ENCODE measurements around the gene PLCG1. TPM values are rescaled to one million over a fixed set of nuclear protein-coding genes. Genes with fewer than 3 reads are reported as not detected.

Gene PLCG1
- total RNA-seq, 1 experiment from 2014 or later: 45.6 TPM

GRCh38 chr20:41214666-41215065 lies 77.3 kb downstream of the PLCG1 start:
- Histone ChIP-seq H3K36me3 (ENCODE audit: control insufficient read depth in 1 of 2, insufficient read depth in 2 of 2, low read length in 2 of 2) (no peaks in the 10 kb centered on the region), H3K4me3 (replicated peaks in 1 of 2; ENCODE audit: low read depth in 1 of 2, low read length in 2 of 2) (no peak overlapping the region), H4K20me1 (ENCODE audit: insufficient read depth) (no peaks in the 10 kb centered on the region), H3K79me2 (ENCODE audit: insufficient read depth, low read length) (no peaks in the 10 kb centered on the region), H3K9ac (ENCODE audit: low read length) (no peak overlapping the region), H3K4me1 (ENCODE audit: control insufficient read depth in 1 of 2, insufficient read depth in 2 of 2, low read length in 2 of 2) (peaks cover 8 to 9% of the 10 kb centered on the region in 2 experiments), H3K27ac (ENCODE audit: low read depth, low read length) (no peak overlapping the region), H3K9me3 (ENCODE audit: control insufficient read depth in 1 of 2, insufficient read depth in 1 of 2, low read depth in 1 of 2, low read length in 2 of 2) (no peaks in the 10 kb centered on the region), H3K4me2 (ENCODE audit: low read length) (no peak overlapping the region), H3K9me2 (ENCODE audit: insufficient read depth) (no peaks in the 10 kb centered on the region), H3K27me3 (ENCODE audit: insufficient read depth, low read length) (no peaks in the 10 kb centered on the region), H2AFZ (ENCODE audit: low read depth, low read length, poor library complexity, severe bottlenecking) (no peak overlapping the region)
- ATAC-seq: no peak
- ChIA-PET CTCF (no interaction called here), POLR2A (no interaction called here), RAD21 (ENCODE audit: low non-redundant PET in 1 of 2, low total read pairs in 2 of 2, uncharacterized antibody in 2 of 2, unreplicated experiment in 2 of 2) (no interaction called here)
- no peak for TF ChIP-seq SRF (IDR thresholded peaks at IDR 0.05; ENCODE audit: low read depth)
- DNase-seq (ENCODE audit: low read depth, low spot score): no peak
- no TSS peak for BruUV-seq (replicated peaks)
- intact Hi-C loops (cut with micrococcal nuclease): no loop called here

- Histone ChIP-seq H3K4me1 (ENCODE audit: control insufficient read depth in 1 of 2, insufficient read depth in 2 of 2, low read length in 2 of 2) (peaks cover 8 to 9% of the 10 kb centered on the region in 2 experiments), H2AFZ (ENCODE audit: low read depth, low read length, poor library complexity, severe bottlenecking) (no peak overlapping the region), H3K79me2 (ENCODE audit: insufficient read depth, low read length) (no peaks in the 10 kb centered on the region), H4K20me1 (ENCODE audit: insufficient read depth) (no peaks in the 10 kb centered on the region), H3K36me3 (ENCODE audit: control insufficient read depth in 1 of 2, insufficient read depth in 2 of 2, low read length in 2 of 2) (no peaks in the 10 kb centered on the region), H3K9ac (ENCODE audit: low read length) (no peak overlapping the region), H3K27me3 (ENCODE audit: insufficient read depth, low read length) (no peaks in the 10 kb centered on the region), H3K4me3 (replicated peaks in 1 of 2; ENCODE audit: low read depth in 1 of 2, low read length in 2 of 2) (no peak overlapping the region), H3K4me2 (ENCODE audit: low read length) (no peak overlapping the region), H3K27ac (ENCODE audit: low read depth, low read length) (no peak overlapping the region), H3K9me2 (ENCODE audit: insufficient read depth) (no peaks in the 10 kb centered on the region), H3K9me3 (ENCODE audit: control insufficient read depth in 1 of 2, insufficient read depth in 1 of 2, low read depth in 1 of 2, low read length in 2 of 2) (no peaks in the 10 kb centered on the region)
- CTCF ChIA-PET: interaction anchor here (2.1 kb wide), 1 partner anchor 15 kb away, joined by 10 read pairs; no protein-coding TSS in a partner anchor
- RAD21 ChIA-PET (ENCODE audit: low non-redundant PET in 1 of 2, low total read pairs in 2 of 2, uncharacterized antibody in 2 of 2, unreplicated experiment in 2 of 2): no interaction called here
- intact Hi-C loops (cut with micrococcal nuclease): no loop called here
- BruUV-seq (replicated peaks): no TSS peak
- DNase-seq (ENCODE audit: low read depth, low spot score) (no peak), ATAC-seq (no peak)
- POLR2A ChIA-PET: no interaction called here
- TF ChIP-seq FOSL1 (IDR thresholded peaks at IDR 0.05; ENCODE audit: low read depth) (no peak), CEBPB (IDR thresholded peaks at IDR 0.05; ENCODE audit: low read depth) (no peak), ZBTB33 (IDR thresholded peaks at IDR 0.05; ENCODE audit: extremely low read depth, insufficient replicate concordance, low read length) (no peak), ZNF274 (IDR thresholded peaks at IDR 0.05; ENCODE audit: low read depth, low read length) (no peak), MAX (IDR thresholded peaks at IDR 0.05) (no peak), CTCF (IDR thresholded peaks at IDR 0.05 in 2 of 3, conservative IDR thresholded peaks at IDR 0.05 in 1 of 3; ENCODE audit: borderline replicate concordance in 1 of 3, insufficient read depth in 1 of 3, low read depth in 2 of 3, low read length in 2 of 3) (no peak), TCF7L2 (IDR thresholded peaks at IDR 0.05; ENCODE audit: borderline replicate concordance, extremely low read depth, insufficient read depth, insufficient read length) (no peak), CBX3 (IDR thresholded peaks at IDR 0.05; ENCODE audit: low read depth) (no peak), POLR2AphosphoS5 (IDR thresholded peaks at IDR 0.05; ENCODE audit: low read depth, low read length) (no peak), RAD21 (IDR thresholded peaks at IDR 0.05; ENCODE audit: low read depth) (no peak), SRF (IDR thresholded peaks at IDR 0.05; ENCODE audit: low read depth) (no peak), EGR1 (IDR thresholded peaks at IDR 0.05; ENCODE audit: low read depth) (no peak), YY1 (IDR thresholded peaks at IDR 0.05; ENCODE audit: extremely low read depth, insufficient replicate concordance, low read depth, low read length) (no peak), SP1 (IDR thresholded peaks at IDR 0.05; ENCODE audit: low read depth) (no peak), SIN3A (IDR thresholded peaks at IDR 0.05; ENCODE audit: low read depth) (no peak), POLR2A (IDR thresholded peaks at IDR 0.05; ENCODE audit: borderline replicate concordance, extremely low read depth, insufficient read depth, insufficient read length) (no peak), EZH2 (IDR thresholded peaks at IDR 0.05) (no peak), ATF3 (IDR thresholded peaks at IDR 0.05) (no peak)
Observed at GRCh38 chr20:41217422-41217821, 80.1 kb downstream of the PLCG1 start.
